Peyer's patch (tissue), 4 donors: Measurements from ENCODE around the gene ACAA2.

ENCODE experiments used
- POLR2A ChIP-seq, 2 donors: fragments of 450-650 bp; IDR thresholded peaks; one replicate each; pipeline ENCODE4 v1.5.1; 2017; ENCODE audit warnings: antibody characterized with exemption in 2 of 2, mild to moderate bottlenecking in 2 of 2, moderate library complexity in 2 of 2
- TF ChIP-seq, protein P1 (sequence below), 6 experiments: fragments of 450-650 bp in 4 of 6; fragments of 200-600 bp in 2 of 6; sonication (generic) in 1 of 6; IDR thresholded peaks; one replicate each; pipeline ENCODE4 v1.5.1; 2017 to 2019; ENCODE audit warnings: antibody characterized with exemption in 6 of 6, mild to moderate bottlenecking in 3 of 6, moderate library complexity in 1 of 6

DNA sequence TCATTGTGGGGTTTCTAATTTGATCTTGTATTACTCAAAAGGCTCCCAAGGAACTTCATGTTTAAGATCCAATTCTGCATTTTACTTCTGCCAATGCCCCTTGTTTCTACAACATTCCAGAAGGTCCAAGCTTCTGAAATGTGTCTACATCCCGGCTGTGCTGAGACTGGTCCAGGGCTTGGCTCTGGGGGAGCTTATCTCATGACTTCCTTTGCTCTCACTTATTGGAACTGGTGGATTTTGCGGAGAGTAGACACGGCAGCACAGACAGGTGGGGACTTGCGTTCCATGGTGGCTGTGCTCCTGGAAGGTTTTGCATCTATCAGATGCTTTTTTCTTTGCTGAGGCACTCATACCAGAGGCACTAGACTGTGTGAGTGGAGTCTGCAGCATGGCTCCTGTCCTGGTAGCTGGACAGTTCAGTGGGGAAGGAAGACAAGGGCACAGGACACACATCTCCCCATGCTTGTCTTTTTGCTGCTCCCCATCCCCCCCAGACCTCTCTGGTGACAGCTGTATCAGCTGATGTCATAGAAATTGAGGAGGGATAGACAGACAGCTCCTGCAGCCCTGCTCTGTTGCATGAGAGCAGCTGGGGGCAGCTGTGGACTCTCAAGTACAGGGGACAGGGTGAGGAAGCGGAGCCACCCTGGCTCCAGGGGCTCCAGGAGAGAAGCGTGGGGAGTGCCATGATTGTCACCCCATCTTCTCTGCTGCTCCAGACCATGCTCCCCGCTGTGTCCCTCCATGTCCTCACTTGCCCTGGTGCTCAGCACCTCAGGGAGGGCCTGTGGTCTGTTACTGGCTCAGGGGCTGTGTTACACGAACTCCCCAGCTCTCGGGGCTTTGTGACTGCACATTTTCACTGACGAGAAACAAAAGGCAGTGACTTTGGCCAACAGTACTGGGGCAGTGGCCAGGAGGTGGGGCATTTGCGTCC lies 46.0 kb downstream of the ACAA2 start:
- TF ChIP-seq, protein P1, sequence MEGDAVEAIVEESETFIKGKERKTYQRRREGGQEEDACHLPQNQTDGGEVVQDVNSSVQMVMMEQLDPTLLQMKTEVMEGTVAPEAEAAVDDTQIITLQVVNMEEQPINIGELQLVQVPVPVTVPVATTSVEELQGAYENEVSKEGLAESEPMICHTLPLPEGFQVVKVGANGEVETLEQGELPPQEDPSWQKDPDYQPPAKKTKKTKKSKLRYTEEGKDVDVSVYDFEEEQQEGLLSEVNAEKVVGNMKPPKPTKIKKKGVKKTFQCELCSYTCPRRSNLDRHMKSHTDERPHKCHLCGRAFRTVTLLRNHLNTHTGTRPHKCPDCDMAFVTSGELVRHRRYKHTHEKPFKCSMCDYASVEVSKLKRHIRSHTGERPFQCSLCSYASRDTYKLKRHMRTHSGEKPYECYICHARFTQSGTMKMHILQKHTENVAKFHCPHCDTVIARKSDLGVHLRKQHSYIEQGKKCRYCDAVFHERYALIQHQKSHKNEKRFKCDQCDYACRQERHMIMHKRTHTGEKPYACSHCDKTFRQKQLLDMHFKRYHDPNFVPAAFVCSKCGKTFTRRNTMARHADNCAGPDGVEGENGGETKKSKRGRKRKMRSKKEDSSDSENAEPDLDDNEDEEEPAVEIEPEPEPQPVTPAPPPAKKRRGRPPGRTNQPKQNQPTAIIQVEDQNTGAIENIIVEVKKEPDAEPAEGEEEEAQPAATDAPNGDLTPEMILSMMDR (IDR thresholded peaks at IDR 0.05): no peak
- TF ChIP-seq POLR2A (IDR thresholded peaks at IDR 0.05): no peak
